ENCODE results near the gene UBXN11.

UBXN11 gene

GRCh38 chr1:26259578-26259977 is 46.9 kb downstream of the UBXN11 start:
- no peak for DNase-seq

GRCh38 chr1:26259005-26259404 is 47.4 kb downstream of the UBXN11 start:
- no peak for DNase-seq

- no peak for DNase-seq
Measured at GRCh38 chr1:26257222-26257621, 49.2 kb downstream of the UBXN11 start.

- no peak for DNase-seq
Measured at GRCh38 chr1:26254404-26254803, 52.0 kb downstream of the UBXN11 start.

- DNase-seq, result no peak
Measured at GRCh38 chr1:26252718-26253117, 53.7 kb downstream of the UBXN11 start.

- no peak for DNase-seq
Measured at GRCh38 chr1:26239936-26240335, 66.5 kb downstream of the UBXN11 start.

- DNase-seq, result no peak
Measured at GRCh38 chr1:26237230-26237966, 69.0 kb downstream of the UBXN11 start.

GRCh38 chr1:26234644-26235370 is 71.6 kb downstream of the UBXN11 start:
- no peak for DNase-seq

DNA sequence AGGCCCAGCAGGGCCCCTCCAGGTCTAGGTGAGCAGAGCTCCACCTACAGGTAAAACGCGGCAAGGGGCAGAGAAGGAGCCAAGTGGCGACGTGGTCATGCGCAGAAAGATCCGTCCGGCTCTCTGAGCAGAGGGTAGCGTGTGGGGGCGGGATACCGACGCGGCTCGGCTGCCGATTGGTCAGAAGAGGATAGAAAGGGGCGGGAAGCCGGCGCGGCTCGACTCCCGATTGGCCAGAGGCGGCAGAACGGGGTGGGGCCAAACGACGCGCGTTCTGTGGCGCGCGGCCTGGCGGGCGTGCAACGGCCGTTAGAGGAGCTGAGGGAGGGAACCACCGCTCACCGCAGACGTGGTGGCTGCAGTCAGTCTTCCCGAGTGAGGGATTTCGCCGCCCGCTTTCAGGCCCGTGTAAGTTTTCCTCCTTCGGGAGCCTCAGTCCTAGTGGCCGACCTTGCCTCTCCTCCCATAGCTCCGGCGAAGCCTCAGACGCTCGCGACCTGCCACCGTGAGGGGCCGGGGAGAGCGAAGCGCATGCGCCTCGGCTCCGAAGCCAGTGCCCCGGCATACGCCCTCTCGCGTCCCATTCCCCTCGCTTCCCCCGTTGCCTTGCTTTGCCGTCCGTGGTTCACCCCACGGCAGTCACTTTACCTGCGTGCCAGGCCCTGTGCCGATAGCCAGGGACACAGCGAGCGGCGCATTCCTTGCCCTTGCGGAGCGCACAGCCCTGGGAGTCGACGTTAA is 72.4 kb downstream of the UBXN11 start, which contains the start of gene CEP85:
Gene CEP85 (plus strand): TSS at position 298 of the 741 bp plus-strand sequence. CDS start 5,584 bp downstream, outside the sequence.
- peak; percentile 96 for DNase-seq

All from NCI-H2171 (cell line).